H9 (cell line): ENCODE results near the gene PFKL. TPM values are rescaled to one million over a fixed set of nuclear protein-coding genes. Genes with fewer than 3 reads are reported as not detected.

Experiments
- DNase-seq: peaks from one replicate; pipeline ENCODE4 v3.0.0-alpha.2; 2017
- H2AFZ ChIP-seq: one replicate; pipeline ENCODE4 v1.6.1; 2013; ENCODE audit warnings: mild to moderate bottlenecking, low read length, control low read depth, moderate library complexity
- H2AK5ac ChIP-seq: 2 replicates; pipeline ENCODE4 v1.6.1; 2013; ENCODE audit warnings: low read length, control low read depth, mixed read lengths; ENCODE audit not compliant: insufficient read length
- H2BK120ac ChIP-seq: one replicate; pipeline ENCODE4 v1.6.1; 2013; ENCODE audit warnings: low read depth, mild to moderate bottlenecking, low read length, control low read depth, inconsistent platforms; ENCODE audit not compliant: poor library complexity, severe bottlenecking
- H2BK12ac ChIP-seq: 2 replicates; pipeline ENCODE4 v1.6.1; 2013; ENCODE audit warnings: low read length, control low read depth, mixed read lengths, low read depth; ENCODE audit not compliant: insufficient read length
- H2BK15ac ChIP-seq: 2 replicates; pipeline ENCODE4 v1.6.1; 2013; ENCODE audit warnings: low read depth, low read length, control low read depth
- H2BK20ac ChIP-seq: one replicate; pipeline ENCODE4 v1.6.1; 2013; ENCODE audit warnings: low read depth, mild to moderate bottlenecking, low read length, control low read depth, inconsistent platforms; ENCODE audit not compliant: poor library complexity, severe bottlenecking
- H2BK5ac ChIP-seq: 2 replicates; pipeline ENCODE4 v1.6.1; 2013; ENCODE audit warnings: low read length, control low read depth, mixed read lengths; ENCODE audit not compliant: insufficient read length
- H3K14ac ChIP-seq: 2 replicates; pipeline ENCODE4 v1.6.1; 2013; ENCODE audit warnings: low read length, control low read depth; ENCODE audit not compliant: insufficient read depth
- H3K18ac ChIP-seq: 2 replicates; pipeline ENCODE4 v1.6.1; 2013; ENCODE audit warnings: low read depth, mild to moderate bottlenecking, mixed read lengths, low read length, control low read depth; ENCODE audit not compliant: insufficient read length
- H3K23ac ChIP-seq: 2 replicates; pipeline ENCODE4 v1.6.1; 2013; ENCODE audit warnings: low read length, control low read depth, mixed read lengths, low read depth; ENCODE audit not compliant: insufficient read length
- H3K23me2 ChIP-seq: 2 replicates; pipeline ENCODE4 v1.6.1; 2013; ENCODE audit warnings: low read depth, mild to moderate bottlenecking, mixed read lengths, low read length, control low read depth; ENCODE audit not compliant: insufficient read length, poor library complexity, severe bottlenecking
- H3K27ac ChIP-seq: 2 replicates; pipeline ENCODE4 v1.5.1; 2013; ENCODE audit warnings: low read length, control low read depth, mixed read lengths, low read depth; ENCODE audit not compliant: insufficient read length
- H3K27me3 ChIP-seq: 2 replicates; pipeline ENCODE4 v1.6.1; 2013; ENCODE audit warnings: low read length, control low read depth, inconsistent platforms; ENCODE audit not compliant: insufficient read depth
- H3K4ac ChIP-seq: 2 replicates; pipeline ENCODE4 v1.6.1; 2013; ENCODE audit warnings: low read depth, mild to moderate bottlenecking, control low read depth, inconsistent platforms, low read length, moderate library complexity
- H3K4me1 ChIP-seq: 2 replicates; pipeline ENCODE4 v1.6.1; 2013; ENCODE audit warnings: low read length, control low read depth, inconsistent platforms; ENCODE audit not compliant: insufficient read depth
- H3K4me2 ChIP-seq: 2 replicates; pipeline ENCODE4 v1.6.1; 2013; ENCODE audit warnings: low read length, control low read depth, mixed read lengths; ENCODE audit not compliant: insufficient read length, insufficient read depth
- H3K56ac ChIP-seq: 2 replicates; pipeline ENCODE4 v1.6.1; 2013; ENCODE audit warnings: low read depth, mild to moderate bottlenecking, mixed read lengths, low read length, control low read depth; ENCODE audit not compliant: insufficient read length
- H3K79me1 ChIP-seq: 2 replicates; pipeline ENCODE4 v1.6.1; 2013; ENCODE audit warnings: low read depth, mild to moderate bottlenecking, moderate library complexity, low read length, control low read depth, inconsistent platforms; ENCODE audit not compliant: insufficient read depth, poor library complexity, severe bottlenecking
- H3K79me2 ChIP-seq: 2 replicates; pipeline ENCODE4 v1.6.1; 2013; ENCODE audit warnings: low read length, control low read depth, inconsistent platforms; ENCODE audit not compliant: insufficient read depth
- H3K9ac ChIP-seq: 2 replicates; pipeline ENCODE4 v1.6.1; 2013; ENCODE audit warnings: low read length, control low read depth, mixed read lengths; ENCODE audit not compliant: insufficient read length; ENCODE audit errors: extremely low read depth
- H3K9me3 ChIP-seq: one replicate; pipeline ENCODE4 v1.6.1; 2013; ENCODE audit warnings: low read depth, low read length, inconsistent platforms; ENCODE audit not compliant: control insufficient read depth
- H3T11ph ChIP-seq: one replicate; pipeline ENCODE4 v1.6.1; 2013; ENCODE audit warnings: mild to moderate bottlenecking, low read length, control low read depth, inconsistent platforms
- H4K20me1 ChIP-seq: one replicate; pipeline ENCODE4 v1.6.1; 2013; ENCODE audit not compliant: control insufficient read depth, insufficient read length, insufficient read depth
- H4K5ac ChIP-seq: 2 replicates; pipeline ENCODE4 v1.6.1; 2013; ENCODE audit warnings: low read depth, mild to moderate bottlenecking, mixed read lengths, low read length, control low read depth; ENCODE audit not compliant: insufficient read length
- H4K8ac ChIP-seq: replicated peaks from 2 replicates; pipeline ENCODE4 v1.6.1; 2013; ENCODE audit warnings: low read length, control low read depth, mixed read lengths, low read depth; ENCODE audit not compliant: insufficient read length
- H4K91ac ChIP-seq: 2 replicates; pipeline ENCODE4 v1.6.1; 2013; ENCODE audit warnings: low read depth, mild to moderate bottlenecking, moderate library complexity, mixed read lengths, low read length, control low read depth; ENCODE audit not compliant: insufficient read length
- H3K27ac Mint-ChIP-seq, 3 experiments: 2 replicates in 2 of 3; 3 replicates in 1 of 3; pipeline ENCODE4 v1.8.0; 2020 to 2021; ENCODE audit warnings: mixed read lengths in 3 of 3, mild to moderate bottlenecking in 1 of 3, moderate library complexity in 1 of 3
- H3K27me3 Mint-ChIP-seq: 2 replicates; pipeline ENCODE4 v1.8.0; 2021; ENCODE audit warnings: low read depth, mild to moderate bottlenecking, moderate library complexity, mixed read lengths
- H3K36me3 Mint-ChIP-seq, 3 experiments: 2 replicates in 2 of 3; 3 replicates in 1 of 3; pipeline ENCODE4 v1.8.0; 2020 to 2021; ENCODE audit warnings: low read depth in 3 of 3, mixed read lengths in 3 of 3; ENCODE audit not compliant: insufficient read depth in 1 of 3
- H3K4me1 Mint-ChIP-seq, 2 experiments: 2 replicates each; pipeline ENCODE4 v1.8.0; 2020; ENCODE audit warnings: mixed read lengths in 2 of 2
- H3K4me3 Mint-ChIP-seq, 2 experiments: 2 replicates in 1 of 2; 3 replicates in 1 of 2; pipeline ENCODE4 v1.8.0; 2020 to 2021; ENCODE audit warnings: mild to moderate bottlenecking in 2 of 2, mixed read lengths in 2 of 2, moderate library complexity in 1 of 2
- H3K9me3 Mint-ChIP-seq, 2 experiments: 2 replicates in 1 of 2; 3 replicates in 1 of 2; pipeline ENCODE4 v1.8.0; 2020; ENCODE audit warnings: mild to moderate bottlenecking in 2 of 2, mixed read lengths in 2 of 2, moderate library complexity in 1 of 2
- WGBS: extraction: QIAGEN DNeasy Blood & Tissue Kit; methylation state at CpG from one replicate; pipeline ENCODE4 v1.1.7; 2013; ENCODE audit warnings: missing lambda C conversion rate, low lambda C conversion rate, mixed read lengths; ENCODE audit not compliant: insufficient read length; ENCODE audit errors: extremely low coverage; 5-methylcytosine and 5-hydroxymethylcytosine counted together
- total RNA-seq: library from RNA; stranded (reverse); gene quantifications from 2 replicates; pipeline ENCODE4 v1.2.1, GENCODE V29; 2021
- TF ChIP-seq, protein P1 (sequence below): fragments of 200-600 bp; sonication (generic); conservative IDR thresholded peaks from 3 replicates; pipeline ENCODE4 v1.8.0; 2021; ENCODE audit warnings: antibody characterized with exemption, mild to moderate bottlenecking

Gene PFKL
- total RNA-seq, 1 experiment from 2014 or later = 107 TPM

DNA sequence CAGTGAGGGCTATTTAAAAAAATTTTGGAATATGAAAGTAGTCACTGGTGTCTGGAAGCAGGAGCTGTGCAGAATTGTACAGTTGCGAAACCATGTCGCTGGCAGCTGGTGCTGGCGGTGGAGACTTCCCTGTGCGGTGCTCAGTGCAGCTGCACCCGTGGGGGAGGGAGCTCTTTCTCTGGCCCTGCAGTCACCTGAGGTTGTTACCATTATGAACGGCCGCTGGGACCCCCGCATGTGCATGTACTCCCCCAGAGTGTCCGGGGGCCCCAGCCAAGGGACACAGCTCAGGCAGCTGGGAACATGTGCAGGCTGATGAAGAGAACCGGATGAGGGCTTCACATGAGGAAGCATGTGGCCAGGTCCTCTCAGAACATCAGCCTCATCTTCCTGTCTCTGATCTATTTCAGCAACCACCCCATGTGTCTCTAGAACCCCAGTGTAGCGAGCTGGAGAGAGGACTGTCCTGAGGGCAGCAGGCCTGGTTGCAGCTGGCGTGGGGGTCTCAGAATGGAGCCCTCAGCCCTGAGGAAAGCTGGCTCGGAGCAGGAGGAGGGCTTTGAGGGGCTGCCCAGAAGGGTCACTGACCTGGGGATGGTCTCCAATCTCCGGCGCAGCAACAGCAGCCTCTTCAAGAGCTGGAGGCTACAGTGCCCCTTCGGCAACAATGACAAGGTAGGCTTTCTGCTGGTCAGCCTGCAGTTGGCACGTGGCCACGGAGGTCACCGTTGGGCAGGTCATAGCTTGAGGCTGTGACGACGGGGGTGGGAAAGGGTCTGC lies 53.5 kb downstream of the PFKL start, which contains the start of gene TRPM2:
Gene TRPM2 (plus strand): TSS at position 431 of the 780 bp plus-strand sequence. CDS start 80 bp downstream, at position 511.
- Histone ChIP-seq H2BK5ac (no peak within 1 kb of the TSS), H2BK12ac (no peak within 1 kb of the TSS), H3K23ac (no peak within 1 kb of the TSS), H4K8ac (no peak within 1 kb of the TSS), H3K56ac (no peak within 1 kb of the TSS), H2AK5ac (no peak within 1 kb of the TSS), H2BK20ac (no peak within 1 kb of the TSS), H3K27me3 (no peaks in the 10 kb centered on the region), H3K18ac (no peak within 1 kb of the TSS), H3K79me1 (no peaks in the 10 kb centered on the region), H4K5ac (no peak within 1 kb of the TSS), H3K27ac (no peak within 1 kb of the TSS), H2AFZ (no peak within 1 kb of the TSS), H3T11ph (no peak within 1 kb of the TSS), H3K79me2 (no peaks in the 10 kb centered on the region), H4K20me1 (no peaks in the 10 kb centered on the region), H4K91ac (no peak within 1 kb of the TSS), H3K23me2 (no peaks in the 10 kb centered on the region), H3K9ac (no peak within 1 kb of the TSS), H2BK120ac (no peak within 1 kb of the TSS), H3K4me1 (no peaks in the 10 kb centered on the region), H2BK15ac (no peak within 1 kb of the TSS), H3K9me3 (no peaks in the 10 kb centered on the region), H3K14ac (no peak within 1 kb of the TSS), H3K4me2 (no peak within 1 kb of the TSS), H3K4ac (no peak within 1 kb of the TSS)
- Mint-ChIP-seq H3K4me3 (no peak within 1 kb of the TSS), H3K27me3 (peaks cover 5% of the 10 kb centered on the region), H3K9me3 (peaks cover 0 to under 1% of the 10 kb centered on the region in 2 experiments; a peak in 1 of 5 replicates), H3K4me1 (peaks cover 0 to 5% of the 10 kb centered on the region in 2 experiments; a peak in 1 of 4 replicates), H3K27ac (no peak within 1 kb of the TSS), H3K36me3 (no peaks in the 10 kb centered on the region)
- no CpG with 5 or more reads among the region's 21 CpGs for WGBS
- DNase-seq = no peak
- TF ChIP-seq, protein P1, sequence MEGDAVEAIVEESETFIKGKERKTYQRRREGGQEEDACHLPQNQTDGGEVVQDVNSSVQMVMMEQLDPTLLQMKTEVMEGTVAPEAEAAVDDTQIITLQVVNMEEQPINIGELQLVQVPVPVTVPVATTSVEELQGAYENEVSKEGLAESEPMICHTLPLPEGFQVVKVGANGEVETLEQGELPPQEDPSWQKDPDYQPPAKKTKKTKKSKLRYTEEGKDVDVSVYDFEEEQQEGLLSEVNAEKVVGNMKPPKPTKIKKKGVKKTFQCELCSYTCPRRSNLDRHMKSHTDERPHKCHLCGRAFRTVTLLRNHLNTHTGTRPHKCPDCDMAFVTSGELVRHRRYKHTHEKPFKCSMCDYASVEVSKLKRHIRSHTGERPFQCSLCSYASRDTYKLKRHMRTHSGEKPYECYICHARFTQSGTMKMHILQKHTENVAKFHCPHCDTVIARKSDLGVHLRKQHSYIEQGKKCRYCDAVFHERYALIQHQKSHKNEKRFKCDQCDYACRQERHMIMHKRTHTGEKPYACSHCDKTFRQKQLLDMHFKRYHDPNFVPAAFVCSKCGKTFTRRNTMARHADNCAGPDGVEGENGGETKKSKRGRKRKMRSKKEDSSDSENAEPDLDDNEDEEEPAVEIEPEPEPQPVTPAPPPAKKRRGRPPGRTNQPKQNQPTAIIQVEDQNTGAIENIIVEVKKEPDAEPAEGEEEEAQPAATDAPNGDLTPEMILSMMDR = no peak
